Loucy (cell line): Measurements from ENCODE around the gene D2HGDH.

Experiments used
- CTCF ChIP-seq: fragments of 200-600 bp; sonication (generic); conservative IDR thresholded peaks from 2 replicates; pipeline ENCODE4 v1.5.1; 2014; ENCODE audit warnings: mild to moderate bottlenecking, antibody characterized with exemption, low read length
- EZH2phosphoT487 ChIP-seq: fragments of 200-600 bp; IDR thresholded peaks from 2 replicates; pipeline ENCODE4 v1.6.1; 2018; ENCODE audit warnings: antibody characterized with exemption, mild to moderate bottlenecking, moderate library complexity, borderline replicate concordance

DNA sequence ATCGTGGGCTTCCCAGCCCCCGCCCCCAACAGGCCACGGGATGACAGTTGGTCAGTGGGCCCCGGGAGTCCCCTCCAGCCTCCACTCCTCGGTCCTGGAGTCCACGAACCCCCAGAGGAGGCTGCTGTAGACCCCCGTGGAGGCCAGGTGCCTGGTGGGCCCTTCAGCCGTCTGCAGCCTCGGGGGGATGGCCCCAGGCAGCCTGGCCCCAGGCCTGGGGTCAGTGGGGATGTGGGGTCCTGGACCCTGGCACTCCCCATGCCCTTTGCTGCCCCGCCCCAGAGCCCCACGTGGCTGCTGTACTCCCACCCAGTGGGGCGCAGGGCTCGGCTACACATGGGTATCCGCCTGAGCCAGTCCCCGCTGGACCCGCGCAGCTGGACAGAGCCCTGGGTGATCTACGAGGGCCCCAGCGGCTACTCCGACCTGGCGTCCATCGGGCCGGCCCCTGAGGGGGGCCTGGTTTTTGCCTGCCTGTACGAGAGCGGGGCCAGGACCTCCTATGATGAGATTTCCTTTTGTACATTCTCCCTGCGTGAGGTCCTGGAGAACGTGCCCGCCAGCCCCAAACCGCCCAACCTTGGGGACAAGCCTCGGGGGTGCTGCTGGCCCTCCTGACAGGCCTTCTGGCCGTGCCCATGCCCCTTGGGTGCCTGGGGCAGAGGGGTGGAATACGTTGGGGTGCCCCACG, 82.1 kb downstream of the D2HGDH start:
- TF ChIP-seq CTCF, result no peak
- TF ChIP-seq EZH2phosphoT487, result no peak
